Stimulated activated CD8-positive, alpha-beta memory T cell treated with anti-CD3 and anti-CD28 coated beads, Interleukin-12 subunit alpha, Interleukin-12 subunit beta, amount 100 ng/mL, for 4 hours (primary cell): ENCODE results near the gene RGPD6.
"Not testable (repeated sequence)": the region's sequence is repeated elsewhere in the genome, so short reads cannot be mapped to it uniquely, and the experiment has no call there.

ENCODE experiments used
- DNase-seq: peaks from one replicate; pipeline ENCODE4 v3.0.0-alpha.2; 2020; ENCODE audit warnings: low read depth

RGPD6 gene

GRCh38 chr2:110481200-110481599 is 95.8 kb downstream of the RGPD6 start:
- not testable (repeated sequence) for DNase-seq

- not testable (repeated sequence) for DNase-seq
Observed at GRCh38 chr2:110480084-110480483, 96.9 kb downstream of the RGPD6 start.

GRCh38 chr2:110477370-110477769 is 99.7 kb downstream of the RGPD6 start:
- not testable (repeated sequence) for DNase-seq

GRCh38 chr2:110476952-110477351 is 100.1 kb downstream of the RGPD6 start:
- DNase-seq = not testable (repeated sequence)

GRCh38 chr2:110475627-110476359 is 101.2 kb downstream of the RGPD6 start:
- not testable (repeated sequence) for DNase-seq

GRCh38 chr2:110474898-110475297 is 102.1 kb downstream of the RGPD6 start:
- not testable (repeated sequence) for DNase-seq

DNA sequence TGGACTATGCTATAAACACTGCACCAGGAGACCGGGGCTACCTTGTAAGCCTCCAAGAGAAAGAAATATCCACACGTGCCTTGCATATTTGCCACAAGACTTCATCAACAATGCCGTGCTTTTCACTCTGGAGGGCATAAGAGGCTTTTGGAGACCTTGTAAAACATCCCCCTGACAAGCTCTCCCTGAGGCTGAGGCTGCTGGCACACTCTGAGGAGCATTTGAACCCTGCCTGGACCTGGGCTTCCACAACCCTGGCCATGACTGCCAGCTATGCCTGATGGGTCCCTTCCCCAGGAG is 104.0 kb downstream of the RGPD6 start:
- DNase-seq = not testable (repeated sequence)

DNA sequence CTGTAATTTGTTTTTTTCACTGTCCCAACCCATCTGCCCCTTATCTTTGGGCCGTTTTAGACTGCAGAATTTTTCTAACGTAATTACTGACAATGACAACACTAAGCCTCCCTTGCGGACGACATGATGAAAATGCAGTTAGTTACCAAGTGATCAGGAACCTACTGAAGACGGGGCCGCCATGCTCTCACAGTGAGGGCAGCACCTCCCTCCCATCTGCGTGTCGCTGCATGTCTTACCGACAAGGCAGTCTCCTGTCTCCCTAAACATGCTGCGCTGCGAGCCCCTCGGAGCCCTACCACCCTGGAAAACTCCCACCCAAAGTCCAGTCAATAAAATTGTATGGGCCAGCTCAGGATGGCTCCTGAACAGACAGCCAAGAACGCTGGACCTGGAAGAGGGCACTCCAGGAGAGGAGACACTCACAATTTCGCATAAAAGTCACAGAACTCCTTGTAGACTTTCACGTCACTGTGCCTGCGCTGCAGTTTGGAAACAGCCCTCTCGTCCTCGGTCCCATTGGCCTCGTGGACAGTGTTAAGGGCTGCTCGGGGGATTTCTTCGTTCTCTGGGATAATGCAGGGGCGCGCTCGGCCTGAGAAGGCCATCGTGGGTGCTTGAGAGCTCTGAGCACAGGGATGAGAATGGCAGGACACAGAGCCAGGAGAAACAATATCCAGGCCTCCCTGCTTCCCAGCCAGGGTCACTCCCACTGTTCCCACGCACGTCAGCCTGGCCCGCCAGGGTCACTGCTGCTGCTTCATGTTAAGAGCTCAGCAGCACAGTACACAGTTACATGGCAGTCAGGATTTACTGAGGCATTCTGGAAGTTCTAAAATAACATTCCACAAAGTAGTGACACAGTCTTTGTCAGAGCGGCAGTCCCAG is 104.6 kb downstream of the RGPD6 start, which contains the start of gene LIMS4:
Gene LIMS4, minus strand, starts transcription at position 646 of the 888 bp plus-strand sequence. Its CDS starts 38 bp downstream, at position 608.
- not testable (repeated sequence) for DNase-seq

DNA sequence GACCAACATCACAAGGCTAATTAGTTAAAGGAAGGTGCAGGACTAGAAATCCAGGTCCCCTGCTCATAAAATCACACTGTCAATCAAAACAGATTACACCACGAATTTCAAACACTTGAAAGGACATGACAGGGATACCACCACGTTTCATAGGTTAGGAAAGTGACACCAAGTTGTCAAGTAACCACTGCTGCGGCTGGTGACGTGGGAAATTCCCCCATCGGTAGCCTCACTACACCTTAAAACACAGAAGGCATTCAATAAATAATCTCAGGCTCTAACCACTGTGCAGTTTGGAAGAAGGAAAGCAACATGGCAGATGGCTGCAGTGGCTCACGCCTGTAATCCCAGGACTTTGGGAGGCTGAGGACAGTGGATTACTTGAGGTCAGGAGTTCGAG is 108.1 kb downstream of the RGPD6 start:
- DNase-seq = not testable (repeated sequence)

GRCh38 chr2:110465312-110465711 is 111.7 kb downstream of the RGPD6 start:
- not testable (repeated sequence) for DNase-seq
